Astrocyte (in vitro differentiated cells and primary cell): Measurements from ENCODE around the gene SFRP2. TPM values are rescaled to one million over a fixed set of nuclear protein-coding genes. Genes with fewer than 3 reads are reported as not detected.

Source experiments
- DNase-seq: peaks from one replicate; pipeline ENCODE4 v3.0.0-alpha.2; 2010; ENCODE audit warnings: low read depth
- FAIRE-seq: peaks from 2 replicates; lab custom pipeline; 2011; peaks lifted over from hg19 to GRCh38; lab: Jason Lieb, UNC
- H2AFZ ChIP-seq: 2 replicates; pipeline ENCODE4 v1.6.0; 2012; ENCODE audit warnings: low read depth, low read length, inconsistent platforms
- H3K27ac ChIP-seq: 2 replicates; pipeline ENCODE4 v1.5.1; 2011; ENCODE audit warnings: low read depth, low read length, inconsistent platforms
- H3K27me3 ChIP-seq: 2 replicates; pipeline ENCODE4 v1.6.0; 2011; ENCODE audit warnings: low read length, inconsistent platforms; ENCODE audit not compliant: insufficient read depth
- H3K36me3 ChIP-seq: 2 replicates; pipeline ENCODE4 v1.5.1; 2011; ENCODE audit warnings: low read length, inconsistent platforms; ENCODE audit not compliant: insufficient read depth
- H3K4me1 ChIP-seq: 2 replicates; pipeline ENCODE4 v1.5.1; 2011; ENCODE audit warnings: low read length, inconsistent platforms; ENCODE audit not compliant: insufficient read depth
- H3K4me2 ChIP-seq: 2 replicates; pipeline ENCODE4 v1.6.0; 2012; ENCODE audit warnings: low read length, inconsistent platforms
- H3K4me3 ChIP-seq: 2 replicates; pipeline ENCODE4 v1.5.1; 2011; ENCODE audit warnings: low read depth, mild to moderate bottlenecking, low read length, inconsistent platforms; ENCODE audit not compliant: insufficient read depth
- H3K79me2 ChIP-seq: 2 replicates; pipeline ENCODE4 v1.6.0; 2012; ENCODE audit warnings: mild to moderate bottlenecking, low read length, inconsistent platforms; ENCODE audit not compliant: insufficient read depth
- H3K9ac ChIP-seq: 2 replicates; pipeline ENCODE4 v1.6.0; 2012; ENCODE audit warnings: mild to moderate bottlenecking, low read length, inconsistent platforms
- H3K9me3 ChIP-seq: 2 replicates; pipeline ENCODE4 v1.5.1; 2012; ENCODE audit warnings: low read depth, mild to moderate bottlenecking, low read length, inconsistent platforms; ENCODE audit not compliant: insufficient read depth
- H4K20me1 ChIP-seq: 2 replicates; pipeline ENCODE4 v1.6.0; 2012; ENCODE audit warnings: low read length, inconsistent platforms; ENCODE audit not compliant: insufficient read depth
- H3K27ac Mint-ChIP-seq: one replicate; pipeline ENCODE4 v1.8.0; 2021; ENCODE audit warnings: mild to moderate bottlenecking, mixed read lengths; ENCODE audit not compliant: unreplicated experiment
- H3K27me3 Mint-ChIP-seq: one replicate; pipeline ENCODE4 v1.8.0; 2021; ENCODE audit warnings: low read depth, mixed read lengths; ENCODE audit not compliant: unreplicated experiment
- H3K36me3 Mint-ChIP-seq: one replicate; pipeline ENCODE4 v1.8.0; 2021; ENCODE audit warnings: low read depth, mixed read lengths; ENCODE audit not compliant: unreplicated experiment
- H3K4me1 Mint-ChIP-seq: one replicate; pipeline ENCODE4 v1.8.0; 2021; ENCODE audit warnings: low read depth, mixed read lengths; ENCODE audit not compliant: unreplicated experiment
- H3K4me3 Mint-ChIP-seq: one replicate; pipeline ENCODE4 v1.8.0; 2021; ENCODE audit warnings: mild to moderate bottlenecking, moderate library complexity, mixed read lengths; ENCODE audit not compliant: unreplicated experiment
- H3K9me3 Mint-ChIP-seq: one replicate; pipeline ENCODE4 v1.8.0; 2021; ENCODE audit warnings: mild to moderate bottlenecking, mixed read lengths; ENCODE audit not compliant: unreplicated experiment
- EZH2 ChIP-seq: IDR thresholded peaks from 2 replicates; pipeline ENCODE4 v1.6.1; 2012; ENCODE audit warnings: mild to moderate bottlenecking, low read length, inconsistent platforms; ENCODE audit not compliant: insufficient read depth
- total RNA-seq: library from RNA; stranded (reverse); gene quantifications from 2 replicates; pipeline ENCODE4 v1.2.1, GENCODE V29; 2021
- TF ChIP-seq, protein P1 (sequence below): IDR thresholded peaks from 2 replicates; pipeline ENCODE4 v1.5.1; 2011; ENCODE audit warnings: low read depth, mild to moderate bottlenecking, inconsistent platforms, low read length, moderate library complexity; ENCODE audit not compliant: insufficient read depth

The SFRP2 gene
- total RNA-seq, 1 donor from 2014 or later: 92.8 TPM

DNA sequence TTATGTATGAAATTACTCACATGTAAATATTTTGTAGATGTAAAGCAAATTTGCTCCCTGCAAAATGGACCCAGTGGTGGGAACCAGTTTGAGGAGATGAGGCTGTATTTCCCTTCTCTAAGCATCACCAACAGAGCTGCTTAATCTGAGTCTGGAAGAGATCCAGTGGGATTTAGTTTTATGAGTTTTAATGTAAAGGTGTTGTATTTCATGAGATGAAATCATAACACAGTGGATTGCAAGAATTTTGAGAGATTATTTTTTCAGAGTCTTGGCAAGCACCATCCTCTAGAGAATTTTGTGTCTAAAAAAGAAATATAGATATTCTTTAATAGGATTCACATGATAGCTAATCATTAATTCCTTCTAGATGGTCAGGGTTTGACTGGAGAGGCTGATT is 35.6 kb upstream of the SFRP2 start:
- no peaks in the 10 kb centered on the region for H3K4me1 Mint-ChIP-seq

DNA sequence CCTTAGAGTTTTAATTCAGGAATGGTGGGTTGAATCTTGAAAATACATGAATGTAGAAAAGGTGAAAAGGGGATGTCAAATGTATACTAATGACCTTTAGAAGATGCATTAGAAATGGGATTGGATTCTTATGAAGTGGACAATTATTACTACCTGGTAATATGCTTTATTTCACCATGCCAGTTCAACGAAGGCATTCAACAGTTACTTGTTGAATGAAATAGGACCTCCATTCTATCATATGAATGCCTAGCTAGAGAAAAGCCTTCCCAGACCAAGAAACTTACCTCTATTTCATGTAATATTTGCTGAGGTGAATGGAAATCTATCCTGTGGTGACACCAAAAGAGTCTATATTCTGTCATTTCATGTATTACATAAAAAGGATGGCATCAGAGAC is 34.6 kb upstream of the SFRP2 start:
- no peak for DNase-seq

More for the DNA sequence above, 35.6 kb upstream of the SFRP2 start:
- no peak for FAIRE-seq
- Histone ChIP-seq H3K36me3 (no peaks in the 10 kb centered on the region), H3K79me2 (no peaks in the 10 kb centered on the region), H2AFZ (no peak overlapping the region), H3K4me2 (no peak overlapping the region), H3K4me1 (no peaks in the 10 kb centered on the region), H3K9me3 (no peaks in the 10 kb centered on the region), H3K9ac (no peak overlapping the region), H3K27me3 (no peaks in the 10 kb centered on the region), H3K27ac (no peak overlapping the region), H4K20me1 (no peaks in the 10 kb centered on the region), H3K4me3 (no peak overlapping the region)
- H3K4me3 Mint-ChIP-seq: no peak overlapping the region
- TF ChIP-seq, protein P1, sequence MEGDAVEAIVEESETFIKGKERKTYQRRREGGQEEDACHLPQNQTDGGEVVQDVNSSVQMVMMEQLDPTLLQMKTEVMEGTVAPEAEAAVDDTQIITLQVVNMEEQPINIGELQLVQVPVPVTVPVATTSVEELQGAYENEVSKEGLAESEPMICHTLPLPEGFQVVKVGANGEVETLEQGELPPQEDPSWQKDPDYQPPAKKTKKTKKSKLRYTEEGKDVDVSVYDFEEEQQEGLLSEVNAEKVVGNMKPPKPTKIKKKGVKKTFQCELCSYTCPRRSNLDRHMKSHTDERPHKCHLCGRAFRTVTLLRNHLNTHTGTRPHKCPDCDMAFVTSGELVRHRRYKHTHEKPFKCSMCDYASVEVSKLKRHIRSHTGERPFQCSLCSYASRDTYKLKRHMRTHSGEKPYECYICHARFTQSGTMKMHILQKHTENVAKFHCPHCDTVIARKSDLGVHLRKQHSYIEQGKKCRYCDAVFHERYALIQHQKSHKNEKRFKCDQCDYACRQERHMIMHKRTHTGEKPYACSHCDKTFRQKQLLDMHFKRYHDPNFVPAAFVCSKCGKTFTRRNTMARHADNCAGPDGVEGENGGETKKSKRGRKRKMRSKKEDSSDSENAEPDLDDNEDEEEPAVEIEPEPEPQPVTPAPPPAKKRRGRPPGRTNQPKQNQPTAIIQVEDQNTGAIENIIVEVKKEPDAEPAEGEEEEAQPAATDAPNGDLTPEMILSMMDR: no peak
- TF ChIP-seq EZH2: no peak
- no peak overlapping the region for H3K27ac Mint-ChIP-seq
- peaks cover 13% of the 10 kb centered on the region for H3K9me3 Mint-ChIP-seq
- H3K27me3 Mint-ChIP-seq: peaks cover 3% of the 10 kb centered on the region
- H3K36me3 Mint-ChIP-seq: no peaks in the 10 kb centered on the region
- no peak for DNase-seq

DNA sequence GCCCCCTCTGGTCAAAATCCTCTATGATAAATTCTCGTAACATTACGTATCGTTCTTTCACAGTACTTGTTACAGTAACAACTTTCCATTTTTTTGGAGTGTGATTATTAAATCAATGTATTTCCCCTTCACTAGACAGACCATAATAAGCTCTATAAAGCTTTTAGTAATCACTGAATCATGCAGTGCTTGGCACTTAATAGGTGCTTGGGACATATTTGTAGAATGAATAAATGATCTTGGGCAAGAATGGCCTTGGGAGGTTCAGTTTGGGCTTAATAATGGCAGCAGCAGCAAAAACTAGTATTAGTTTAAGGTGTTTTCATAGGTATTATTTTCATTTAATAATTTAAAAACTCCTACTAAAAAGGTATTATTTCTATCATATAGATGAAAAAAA is 33.4 kb upstream of the SFRP2 start:
- FAIRE-seq (no peak), DNase-seq (no peak)
- Histone ChIP-seq H3K9me3 (no peaks in the 10 kb centered on the region), H3K79me2 (no peaks in the 10 kb centered on the region), H2AFZ (no peak overlapping the region), H3K4me3 (no peak overlapping the region), H3K4me2 (no peak overlapping the region), H3K36me3 (no peaks in the 10 kb centered on the region), H3K27me3 (no peaks in the 10 kb centered on the region), H3K27ac (no peak overlapping the region), H3K9ac (no peak overlapping the region), H3K4me1 (no peaks in the 10 kb centered on the region), H4K20me1 (no peaks in the 10 kb centered on the region)
- H3K27ac Mint-ChIP-seq: no peak overlapping the region
- no peak overlapping the region for H3K4me3 Mint-ChIP-seq
- H3K4me1 Mint-ChIP-seq: no peaks in the 10 kb centered on the region
- no peaks in the 10 kb centered on the region for H3K36me3 Mint-ChIP-seq
- peaks cover 12% of the 10 kb centered on the region for H3K9me3 Mint-ChIP-seq
- H3K27me3 Mint-ChIP-seq: no peaks in the 10 kb centered on the region
- no peak for TF ChIP-seq EZH2
- TF ChIP-seq, protein P1: no peak

More for the DNA sequence above, 34.6 kb upstream of the SFRP2 start:
- Mint-ChIP-seq H3K4me3 (no peak overlapping the region), H3K4me1 (no peaks in the 10 kb centered on the region), H3K36me3 (no peaks in the 10 kb centered on the region), H3K27me3 (no peaks in the 10 kb centered on the region), H3K27ac (no peak overlapping the region), H3K9me3 (peaks cover 13% of the 10 kb centered on the region)
- no peaks in the 10 kb centered on the region for H4K20me1 ChIP-seq
- TF ChIP-seq EZH2: no peak
- TF ChIP-seq, protein P1: no peak
- no peak overlapping the region for H3K4me3 ChIP-seq
- no peak overlapping the region for H3K4me2 ChIP-seq
- H3K36me3 ChIP-seq: no peaks in the 10 kb centered on the region
- no peak for FAIRE-seq
- no peaks in the 10 kb centered on the region for H3K27me3 ChIP-seq
- no peak overlapping the region for H2AFZ ChIP-seq
- H3K9ac ChIP-seq: no peak overlapping the region
- H3K27ac ChIP-seq: no peak overlapping the region
- H3K79me2 ChIP-seq: no peaks in the 10 kb centered on the region
- no peaks in the 10 kb centered on the region for H3K4me1 ChIP-seq
- no peaks in the 10 kb centered on the region for H3K9me3 ChIP-seq
